Thoracic aorta endothelial cell (primary cell): Measurements from ENCODE around the gene IP6K3. TPM values are rescaled to one million over a fixed set of nuclear protein-coding genes. Genes with fewer than 3 reads are reported as not detected.

Source experiments
- small RNA-seq: library from RNA; depleted of rRNA; stranded (forward); fragments of <200 nt; gene quantifications from one replicate; pipeline ENCODE3, GENCODE V24; 2012
- total RNA-seq: library from RNA; depleted of rRNA; stranded (reverse); fragments of >200 nt; gene quantifications from 2 replicates; pipeline ENCODE4 v1.2.3, GENCODE V29; 2012

IP6K3 gene
- total RNA-seq: not detected in 2 replicates

GRCh38 chr6:33746651-33747100 is at the start of gene IP6K3:
TSS of gene IP6K3 (minus strand) at chr6:33746905. CDS start at chr6:33735476, 11,429 bp downstream.

GRCh38 chr6:33788694-33789549 is 42.2 kb upstream of the IP6K3 start, which contains the start of gene LEMD2:
TSS of gene LEMD2 (minus strand) at chr6:33789130. CDS start at chr6:33789116, 14 bp downstream.

GRCh38 chr6:33711140-33712129 is 35.3 kb downstream of the IP6K3 start, which contains the start of gene UQCC2:
TSS of gene UQCC2 (minus strand) at chr6:33711700. CDS start at chr6:33711686, 14 bp downstream.

Small RNA genes lying within 50 kb of the gene (small RNA-seq; reads per million reads assigned to genes)
- gene MIR3934: not detected

Other genes with a start within 250 kb of the IP6K3 start
- gene BAK1, start 166.6 kb downstream of the IP6K3 start, total RNA-seq: 16.0 and 26.1 TPM in 2 replicates
- gene ITPR3, start 125.6 kb downstream of the IP6K3 start, total RNA-seq: 58.8 and 98.4 TPM in 2 replicates
- 10.5 and 16.2 TPM in 2 replicates for gene UQCC2, start 35.2 kb downstream of the IP6K3 start, total RNA-seq
- gene LEMD2, start 42.2 kb upstream of the IP6K3 start, total RNA-seq: 39.2 and 42.2 TPM in 2 replicates
- gene MLN, start 57.1 kb upstream of the IP6K3 start, total RNA-seq: not detected in 2 replicates